HepG2 (cell line): ENCODE data around the gene NLRX1. TPM values are rescaled to one million over a fixed set of nuclear protein-coding genes. Genes with fewer than 3 reads are reported as not detected.

ENCODE experiments used
- ATF7 ChIP-seq, 2 experiments: fragments of 450-650 bp in 1 of 2; sonication (generic) in 1 of 2; formaldehyde crosslinking in 1 of 2; IDR thresholded peaks; 2 replicates each; pipeline versions ENCODE4 v1.4.0 to v1.6.1; 2016 to 2020; ENCODE audit warnings: antibody characterized with exemption in 1 of 2, mild to moderate bottlenecking in 1 of 2, missing genetic modification reagents in 1 of 2
- CREM ChIP-seq, 2 experiments: sonication (generic) in 1 of 2; formaldehyde crosslinking in 1 of 2; IDR thresholded peaks; 2 replicates each; pipeline versions ENCODE4 v1.4.0 to v1.6.1; 2016 to 2020; ENCODE audit warnings: antibody characterized with exemption in 1 of 2, mild to moderate bottlenecking in 1 of 2, missing genetic modification reagents in 1 of 2
- ELF3 ChIP-seq: IDR thresholded peaks from 2 replicates; pipeline ENCODE4 v1.6.1; 2016; ENCODE audit warnings: missing genetic modification reagents, missing compliant biosample characterization
- FOSL2 ChIP-seq: sonication (generic); formaldehyde crosslinking; IDR thresholded peaks from 2 replicates; pipeline ENCODE4 v1.4.0; 2020; ENCODE audit warnings: missing genetic modification reagents
- HDAC1 ChIP-seq: sonication (generic); formaldehyde crosslinking; IDR thresholded peaks from 2 replicates; pipeline ENCODE4 v1.5.1; 2020; ENCODE audit warnings: mild to moderate bottlenecking, missing genetic modification reagents
- HDAC2 ChIP-seq: sonication (generic); formaldehyde crosslinking; IDR thresholded peaks from 2 replicates; pipeline ENCODE4 v1.4.0; 2020; ENCODE audit warnings: missing genetic modification reagents
- MAZ ChIP-seq, 2 experiments: sonication (generic) in 1 of 2; formaldehyde crosslinking in 1 of 2; IDR thresholded peaks; 2 replicates each; pipeline versions ENCODE4 v1.5.0 to v1.6.1; 2012 to 2020; ENCODE audit warnings: low read depth in 2 of 2, mild to moderate bottlenecking in 2 of 2, borderline replicate concordance in 1 of 2, improper control_type of control experiment in 1 of 2, low read length in 1 of 2, missing genetic modification reagents in 1 of 2, moderate library complexity in 1 of 2
- MBNL3 ChIP-seq: fragments of 250-450 bp; sonication (Bioruptor Pico); conservative IDR thresholded peaks from 2 replicates; pipeline ENCODE4 v1.8.0; 2022; ENCODE audit warnings: mild to moderate bottlenecking, inconsistent platforms
- MZF1 ChIP-seq: sonication (generic); formaldehyde crosslinking; IDR thresholded peaks from 2 replicates; pipeline ENCODE4 v1.8.1; 2023; ENCODE audit warnings: mild to moderate bottlenecking, missing genetic modification reagents, borderline replicate concordance
- PAF1 ChIP-seq: IDR thresholded peaks from 2 replicates; pipeline ENCODE4 v1.6.1; 2016; ENCODE audit warnings: missing genetic modification reagents, missing compliant biosample characterization
- RAD21 ChIP-seq: fragments of 450-650 bp; formaldehyde crosslinking; IDR thresholded peaks from 2 replicates; pipeline ENCODE4 v1.5.0; 2020; ENCODE audit warnings: mild to moderate bottlenecking
- SIX4 ChIP-seq: sonication (generic); formaldehyde crosslinking; IDR thresholded peaks from 2 replicates; pipeline ENCODE4 v1.4.0; 2020; ENCODE audit warnings: missing genetic modification reagents
- TBL1XR1 ChIP-seq: fragments of 150-350 bp; IDR thresholded peaks from 2 replicates; pipeline ENCODE4 v1.6.1; 2014; ENCODE audit warnings: borderline replicate concordance, low read length; ENCODE audit not compliant: partially characterized antibody
- TEAD3 ChIP-seq: optimal IDR thresholded peaks from 2 replicates; pipeline ENCODE3; 2016; ENCODE audit warnings: borderline replicate concordance
- TP53 ChIP-seq: sonication (generic); formaldehyde crosslinking; conservative IDR thresholded peaks from 2 replicates; pipeline ENCODE4 v1.4.0; 2020; ENCODE audit warnings: missing genetic modification reagents
- ZNF121 ChIP-seq: sonication (generic); formaldehyde crosslinking; IDR thresholded peaks from 2 replicates; pipeline ENCODE4 v1.5.0; 2020; ENCODE audit warnings: mild to moderate bottlenecking, missing genetic modification reagents
- ZNF251 ChIP-seq: sonication (generic); formaldehyde crosslinking; IDR thresholded peaks from 2 replicates; pipeline ENCODE4 v1.9.0; 2021; ENCODE audit warnings: mild to moderate bottlenecking, missing genetic modification reagents
- ZNF292 ChIP-seq: sonication (generic); formaldehyde crosslinking; IDR thresholded peaks from 2 replicates; pipeline ENCODE4 v1.8.1; 2022; ENCODE audit warnings: mild to moderate bottlenecking, low read depth, missing genetic modification reagents, borderline replicate concordance
- ZNF569 ChIP-seq: sonication (generic); formaldehyde crosslinking; IDR thresholded peaks from 2 replicates; pipeline ENCODE4 v1.5.0; 2020; ENCODE audit warnings: mild to moderate bottlenecking, missing genetic modification reagents, moderate library complexity, borderline replicate concordance
- ZNF841 ChIP-seq: sonication (generic); formaldehyde crosslinking; IDR thresholded peaks from 2 replicates; pipeline ENCODE4 v1.8.1; 2023; ENCODE audit warnings: missing genetic modification reagents, borderline replicate concordance
- ZNF850 ChIP-seq: sonication (generic); formaldehyde crosslinking; conservative IDR thresholded peaks from 2 replicates; pipeline ENCODE4 v1.9.0; 2021; ENCODE audit warnings: mild to moderate bottlenecking, missing genetic modification reagents
- polyA plus RNA-seq, 8 experiments: library from polyadenylated mRNA; depleted of rRNA in 3 of 8; stranded (reverse) in 7 of 8; unstranded in 1 of 8; fragments of >200 nt; fragmentation: Illumina TruSeq in 4 of 8; extraction: Trizol in 4 of 8; gene quantifications; 2 replicates each; pipeline versions ENCODE4 v1.2.1 to v1.2.3, GENCODE V29; 2011 to 2016; ENCODE audit warnings: low read depth in 4 of 8, missing spikeins in 1 of 8, mixed read lengths in 1 of 8; ENCODE audit not compliant: insufficient read depth in 1 of 8
- total RNA-seq, 5 experiments: library from RNA; depleted of rRNA; stranded (reverse); fragments of >200 nt; fragmentation: Illumina TruSeq; extraction: Trizol; gene quantifications; 2 replicates each; pipeline ENCODE4 v1.2.3, GENCODE V29; 2016; ENCODE audit warnings: low read depth in 1 of 5
- TF ChIP-seq, protein P1 (sequence below): sonication (generic); formaldehyde crosslinking; IDR thresholded peaks from 2 replicates; pipeline ENCODE4 v1.4.0; 2020; ENCODE audit warnings: mild to moderate bottlenecking, missing genetic modification reagents
- TF ChIP-seq, protein P2 (sequence below): sonication (generic); formaldehyde crosslinking; IDR thresholded peaks from 2 replicates; pipeline ENCODE4 v1.9.0; 2021; ENCODE audit warnings: missing genetic modification reagents, mild to moderate bottlenecking, borderline replicate concordance
- TF ChIP-seq, protein P3 (sequence below): sonication (generic); formaldehyde crosslinking; IDR thresholded peaks from 2 replicates; pipeline ENCODE4 v1.5.0; 2020; ENCODE audit warnings: missing genetic modification reagents
- TF ChIP-seq, protein P4 (sequence below): IDR thresholded peaks from 2 replicates; pipeline ENCODE4 v1.6.1; 2018; ENCODE audit warnings: missing genetic modification reagents, mild to moderate bottlenecking, missing compliant biosample characterization

Gene NLRX1
- total and polyA plus RNA-seq, 2 of the 13 experiments (the other 11 are each of a cell fraction or from before 2014, with no cell fraction given), result 8.7 to 11.0 TPM

DNA sequence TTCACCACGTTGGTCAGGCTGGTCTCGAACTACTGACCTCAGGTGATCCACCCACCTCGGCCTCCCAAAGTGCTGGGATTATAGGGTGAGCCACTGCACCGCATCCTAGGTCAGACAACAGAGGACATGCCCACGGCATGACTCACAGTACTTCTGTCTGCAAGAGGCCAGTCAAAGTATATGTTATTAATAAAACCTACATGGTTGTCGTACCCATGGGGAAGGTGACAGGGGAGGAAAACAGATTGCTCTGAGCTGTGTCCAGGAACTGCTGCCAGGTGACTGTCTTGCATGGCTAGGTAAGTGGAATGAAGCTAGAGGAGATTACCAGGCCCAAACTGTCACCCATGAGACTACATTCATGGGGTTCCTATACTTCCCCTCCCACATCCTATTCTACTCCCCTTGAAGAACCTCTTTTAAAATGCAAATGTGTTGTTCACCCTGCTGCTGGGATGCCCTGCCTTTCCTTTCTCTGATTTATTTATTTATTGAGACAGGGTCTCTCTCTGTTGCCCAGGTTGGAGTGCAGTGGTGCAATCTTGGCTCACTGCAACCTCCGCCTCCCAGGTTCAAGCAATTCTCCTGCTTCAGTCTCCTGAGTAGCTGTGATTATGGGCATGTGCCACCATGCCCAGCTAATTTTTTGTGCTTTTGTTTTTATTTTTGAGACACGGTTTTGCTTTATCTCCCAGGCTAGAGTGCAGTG, 2.0 kb upstream of the NLRX1 start (continued):
- TF ChIP-seq ATF7 (IDR thresholded peaks at IDR 0.05) (no peak), ATF7 (CRISPR knock-in tag; IDR thresholded peaks at IDR 0.05) (no peak), ZNF121 (peak; percentile 68; the same call in 1 of the 2 replicates), TBL1XR1 (no peak), CREM (IDR thresholded peaks at IDR 0.05) (no peak), CREM (CRISPR knock-in tag; IDR thresholded peaks at IDR 0.05) (no peak), ZNF569 (CRISPR knock-in tag) (no peak), SIX4 (no peak), MAZ (IDR thresholded peaks at IDR 0.05; ENCODE audit: borderline replicate concordance, low read depth, low read length) (no peak), MAZ (CRISPR knock-in tag; IDR thresholded peaks at IDR 0.05; ENCODE audit: low read depth) (no peak), TP53 (CRISPR knock-in tag) (no peak), ZNF841 (CRISPR knock-in tag) (no peak), ZNF251 (CRISPR knock-in tag) (no peak), TEAD3 (peak; percentile 49), HDAC2 (no peak), ZNF850 (no peak), ELF3 (no peak), MBNL3 (CRISPR knock-in tag) (no peak), ZNF292 (CRISPR knock-in tag) (no peak), MZF1 (CRISPR knock-in tag) (no peak), FOSL2 (CRISPR knock-in tag) (peak; percentile 88), HDAC1 (no peak), RAD21 (CRISPR knock-in tag) (no peak), PAF1 (CRISPR knock-in tag) (no peak)
- TF ChIP-seq, protein P1, sequence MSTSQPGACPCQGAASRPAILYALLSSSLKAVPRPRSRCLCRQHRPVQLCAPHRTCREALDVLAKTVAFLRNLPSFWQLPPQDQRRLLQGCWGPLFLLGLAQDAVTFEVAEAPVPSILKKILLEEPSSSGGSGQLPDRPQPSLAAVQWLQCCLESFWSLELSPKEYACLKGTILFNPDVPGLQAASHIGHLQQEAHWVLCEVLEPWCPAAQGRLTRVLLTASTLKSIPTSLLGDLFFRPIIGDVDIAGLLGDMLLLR (CRISPR knock-in tag), result no peak
- TF ChIP-seq, protein P2, sequence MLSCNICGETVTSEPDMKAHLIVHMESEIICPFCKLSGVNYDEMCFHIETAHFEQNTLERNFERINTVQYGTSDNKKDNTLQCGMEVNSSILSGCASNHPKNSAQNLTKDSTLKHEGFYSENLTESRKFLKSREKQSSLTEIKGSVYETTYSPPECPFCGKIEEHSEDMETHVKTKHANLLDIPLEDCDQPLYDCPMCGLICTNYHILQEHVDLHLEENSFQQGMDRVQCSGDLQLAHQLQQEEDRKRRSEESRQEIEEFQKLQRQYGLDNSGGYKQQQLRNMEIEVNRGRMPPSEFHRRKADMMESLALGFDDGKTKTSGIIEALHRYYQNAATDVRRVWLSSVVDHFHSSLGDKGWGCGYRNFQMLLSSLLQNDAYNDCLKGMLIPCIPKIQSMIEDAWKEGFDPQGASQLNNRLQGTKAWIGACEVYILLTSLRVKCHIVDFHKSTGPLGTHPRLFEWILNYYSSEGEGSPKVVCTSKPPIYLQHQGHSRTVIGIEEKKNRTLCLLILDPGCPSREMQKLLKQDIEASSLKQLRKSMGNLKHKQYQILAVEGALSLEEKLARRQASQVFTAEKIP (CRISPR knock-in tag), result no peak
- TF ChIP-seq, protein P3, sequence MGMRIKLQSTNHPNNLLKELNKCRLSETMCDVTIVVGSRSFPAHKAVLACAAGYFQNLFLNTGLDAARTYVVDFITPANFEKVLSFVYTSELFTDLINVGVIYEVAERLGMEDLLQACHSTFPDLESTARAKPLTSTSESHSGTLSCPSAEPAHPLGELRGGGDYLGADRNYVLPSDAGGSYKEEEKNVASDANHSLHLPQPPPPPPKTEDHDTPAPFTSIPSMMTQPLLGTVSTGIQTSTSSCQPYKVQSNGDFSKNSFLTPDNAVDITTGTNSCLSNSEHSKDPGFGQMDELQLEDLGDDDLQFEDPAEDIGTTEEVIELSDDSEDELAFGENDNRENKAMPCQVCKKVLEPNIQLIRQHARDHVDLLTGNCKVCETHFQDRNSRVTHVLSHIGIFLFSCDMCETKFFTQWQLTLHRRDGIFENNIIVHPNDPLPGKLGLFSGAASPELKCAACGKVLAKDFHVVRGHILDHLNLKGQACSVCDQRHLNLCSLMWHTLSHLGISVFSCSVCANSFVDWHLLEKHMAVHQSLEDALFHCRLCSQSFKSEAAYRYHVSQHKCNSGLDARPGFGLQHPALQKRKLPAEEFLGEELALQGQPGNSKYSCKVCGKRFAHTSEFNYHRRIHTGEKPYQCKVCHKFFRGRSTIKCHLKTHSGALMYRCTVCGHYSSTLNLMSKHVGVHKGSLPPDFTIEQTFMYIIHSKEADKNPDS (CRISPR knock-in tag), result no peak
- TF ChIP-seq, protein P4, sequence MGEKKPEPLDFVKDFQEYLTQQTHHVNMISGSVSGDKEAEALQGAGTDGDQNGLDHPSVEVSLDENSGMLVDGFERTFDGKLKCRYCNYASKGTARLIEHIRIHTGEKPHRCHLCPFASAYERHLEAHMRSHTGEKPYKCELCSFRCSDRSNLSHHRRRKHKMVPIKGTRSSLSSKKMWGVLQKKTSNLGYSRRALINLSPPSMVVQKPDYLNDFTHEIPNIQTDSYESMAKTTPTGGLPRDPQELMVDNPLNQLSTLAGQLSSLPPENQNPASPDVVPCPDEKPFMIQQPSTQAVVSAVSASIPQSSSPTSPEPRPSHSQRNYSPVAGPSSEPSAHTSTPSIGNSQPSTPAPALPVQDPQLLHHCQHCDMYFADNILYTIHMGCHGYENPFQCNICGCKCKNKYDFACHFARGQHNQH (CRISPR knock-in tag), result no peak
